ENCODE measurements around the gene SCN3B.

DNA sequence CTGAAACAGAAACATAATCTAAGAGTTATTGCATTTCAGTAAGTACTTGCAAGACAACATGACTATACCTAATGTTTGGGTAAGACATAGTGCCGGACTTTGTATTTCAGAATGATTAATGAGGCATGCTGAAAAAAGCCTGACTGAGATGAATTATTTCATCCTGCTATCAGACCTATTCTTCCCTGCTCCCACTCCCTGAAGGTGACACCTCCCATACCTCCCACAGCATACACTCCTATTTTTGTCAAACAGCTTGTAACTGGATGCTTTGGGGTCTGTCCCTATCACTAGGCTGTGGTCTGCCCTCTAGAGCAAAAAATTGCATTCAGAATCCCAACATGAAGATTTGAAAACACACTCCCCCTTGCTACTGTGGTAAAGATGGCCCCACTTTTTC, 10.9 kb upstream of the SCN3B start:
- TF ChIP-seq, protein P1, sequence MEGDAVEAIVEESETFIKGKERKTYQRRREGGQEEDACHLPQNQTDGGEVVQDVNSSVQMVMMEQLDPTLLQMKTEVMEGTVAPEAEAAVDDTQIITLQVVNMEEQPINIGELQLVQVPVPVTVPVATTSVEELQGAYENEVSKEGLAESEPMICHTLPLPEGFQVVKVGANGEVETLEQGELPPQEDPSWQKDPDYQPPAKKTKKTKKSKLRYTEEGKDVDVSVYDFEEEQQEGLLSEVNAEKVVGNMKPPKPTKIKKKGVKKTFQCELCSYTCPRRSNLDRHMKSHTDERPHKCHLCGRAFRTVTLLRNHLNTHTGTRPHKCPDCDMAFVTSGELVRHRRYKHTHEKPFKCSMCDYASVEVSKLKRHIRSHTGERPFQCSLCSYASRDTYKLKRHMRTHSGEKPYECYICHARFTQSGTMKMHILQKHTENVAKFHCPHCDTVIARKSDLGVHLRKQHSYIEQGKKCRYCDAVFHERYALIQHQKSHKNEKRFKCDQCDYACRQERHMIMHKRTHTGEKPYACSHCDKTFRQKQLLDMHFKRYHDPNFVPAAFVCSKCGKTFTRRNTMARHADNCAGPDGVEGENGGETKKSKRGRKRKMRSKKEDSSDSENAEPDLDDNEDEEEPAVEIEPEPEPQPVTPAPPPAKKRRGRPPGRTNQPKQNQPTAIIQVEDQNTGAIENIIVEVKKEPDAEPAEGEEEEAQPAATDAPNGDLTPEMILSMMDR (IDR thresholded peaks at IDR 0.05), result no peak
- TF ChIP-seq POLR2AphosphoS5 (IDR thresholded peaks at IDR 0.05), result no peak

Data from gastroesophageal sphincter (tissue), 3 donors.